Posterior vena cava (tissue), 2 donors: Measurements from ENCODE around the gene UBR4. TPM values are rescaled to one million over a fixed set of nuclear protein-coding genes. Genes with fewer than 3 reads are reported as not detected.

Source experiments
- DNase-seq: peaks from one replicate; pipeline ENCODE4 v3.0.0-alpha.2; 2020; ENCODE audit warnings: low spot score
- intact Hi-C, 2 donors: fragments of 100-400 bp; cut with DNase I; formaldehyde crosslinking; loops; one replicate each; pipeline versions ENCODE4 v1.14.1 to v1.14.2; 2022 to 2023
- total RNA-seq, 2 donors: library from RNA; stranded (reverse); fragmentation: NEBNext Ultra II Directional; extraction: Animal tissue kit (Norgen Biotek cat#: 25700); gene quantifications; one replicate each; pipeline ENCODE4 v1.2.1, GENCODE V29; 2021
- donor health status: DM: yes; HTN: yes; CAD: no.
- donor health status: DM: yes; HTN: yes; CAD: no.

The UBR4 gene
- total RNA-seq, 2 donors from 2014 or later = 111 to 120 TPM

DNA sequence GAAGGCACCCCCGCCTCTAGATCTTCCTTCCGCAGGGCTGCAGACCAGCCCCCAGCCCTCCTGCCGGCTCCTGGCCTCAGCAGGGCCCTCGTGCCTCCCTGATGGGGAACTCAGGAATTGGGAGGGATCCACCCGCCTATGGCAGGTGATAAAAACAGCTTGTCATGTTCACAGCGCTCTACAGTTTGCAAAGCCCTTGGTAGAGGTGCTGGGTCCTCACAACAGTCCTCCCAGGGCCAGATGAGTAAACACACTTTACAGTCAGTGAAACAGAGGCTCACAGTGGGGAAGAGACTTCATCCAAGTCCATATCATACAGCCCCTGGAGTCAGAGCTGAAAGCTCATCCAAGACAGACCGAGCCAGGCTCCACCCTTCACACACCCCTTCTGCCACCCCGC, 156.6 kb downstream of the UBR4 start:
- DNase-seq = no peak
- intact Hi-C loops = no loop called here

DNA sequence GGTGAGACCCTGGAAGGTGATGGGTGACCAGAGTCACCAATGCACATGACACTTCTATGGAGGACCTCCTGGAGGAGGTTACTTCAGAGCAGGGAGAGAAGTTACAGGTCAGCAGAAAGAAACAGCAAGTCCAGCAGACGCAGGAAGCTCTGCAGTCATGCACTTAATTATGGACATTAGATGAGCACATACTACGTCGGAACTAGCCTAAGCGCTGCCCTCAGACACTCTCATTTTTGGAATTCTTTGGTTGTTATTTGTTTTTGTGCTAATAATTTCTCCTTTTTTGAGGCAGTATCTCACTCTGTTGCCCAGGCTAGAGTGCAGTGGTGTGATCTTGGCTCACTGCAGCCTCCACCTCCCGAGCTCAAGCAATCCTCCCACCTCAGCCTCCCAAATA, 160.3 kb downstream of the UBR4 start:
- intact Hi-C loops = no loop called here
- DNase-seq = no peak

DNA sequence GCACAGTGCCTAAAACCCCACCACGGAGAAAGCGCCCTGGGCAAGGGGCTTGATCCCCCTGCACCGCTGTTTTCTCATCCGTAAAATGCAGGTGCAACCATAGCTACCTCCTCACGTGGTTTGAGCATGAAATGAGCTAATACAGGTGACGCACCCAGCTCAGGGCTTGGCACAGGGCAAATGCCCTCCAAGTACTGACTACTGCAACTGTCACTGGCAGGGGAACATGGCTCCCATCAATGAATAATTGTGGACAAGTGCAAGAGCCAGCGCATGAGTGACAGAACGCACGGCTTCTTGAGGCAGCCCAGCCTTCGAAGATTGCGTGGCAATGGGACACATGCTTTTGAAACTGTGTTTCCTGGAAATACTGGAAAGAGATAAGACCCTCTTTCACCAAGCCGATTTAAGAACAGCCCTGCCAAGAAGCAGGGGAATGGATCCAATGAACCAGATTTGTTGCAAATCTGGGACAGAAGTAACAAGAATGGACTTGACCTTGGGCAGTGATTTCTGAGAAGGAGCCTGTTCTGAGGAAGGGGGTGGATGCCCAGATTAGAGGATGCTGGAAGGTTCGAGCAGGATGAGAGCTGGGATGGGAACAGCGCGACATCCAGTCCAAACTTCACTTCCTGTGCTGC, 160.8 kb downstream of the UBR4 start:
- DNase-seq = no peak
- intact Hi-C loops = no loop called here

DNA sequence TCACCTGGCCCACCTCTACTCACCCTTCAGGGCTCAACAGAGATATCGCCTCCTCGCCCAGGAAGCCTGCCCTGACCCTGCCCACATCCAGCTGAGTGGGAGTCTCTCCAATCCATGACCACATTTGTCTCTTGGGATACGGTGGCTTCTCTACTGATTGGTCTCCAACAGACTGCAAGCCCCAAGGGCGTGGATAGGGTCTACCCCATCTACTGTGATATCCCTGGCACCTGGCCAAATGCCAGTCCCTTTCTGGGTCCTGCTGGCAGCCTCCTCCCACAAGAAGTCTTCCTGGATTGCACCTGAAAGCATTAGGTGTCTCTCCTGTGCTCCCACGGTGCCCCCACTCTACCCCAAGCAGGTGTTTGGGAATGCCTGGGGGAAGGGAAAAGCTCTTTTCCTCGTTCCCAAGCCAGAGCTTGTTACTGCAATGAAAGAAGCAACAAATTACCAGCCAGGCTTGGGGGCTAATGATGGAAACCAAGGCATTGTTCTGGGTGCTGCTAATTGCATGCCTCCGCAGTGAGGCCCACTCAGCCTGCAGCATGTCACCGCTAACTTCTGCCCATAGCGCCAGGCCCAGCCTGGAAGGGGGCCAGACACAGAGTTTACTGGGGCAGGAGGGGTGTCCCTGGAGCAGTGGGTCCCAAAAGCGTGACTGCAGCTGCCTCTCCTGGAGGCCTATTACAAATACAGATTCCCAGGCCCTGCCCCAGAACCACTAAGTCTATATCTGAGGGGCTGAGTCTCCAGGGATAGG, 162.9 kb downstream of the UBR4 start:
- intact Hi-C loops = no loop called here
- DNase-seq = peak; percentile 58

DNA sequence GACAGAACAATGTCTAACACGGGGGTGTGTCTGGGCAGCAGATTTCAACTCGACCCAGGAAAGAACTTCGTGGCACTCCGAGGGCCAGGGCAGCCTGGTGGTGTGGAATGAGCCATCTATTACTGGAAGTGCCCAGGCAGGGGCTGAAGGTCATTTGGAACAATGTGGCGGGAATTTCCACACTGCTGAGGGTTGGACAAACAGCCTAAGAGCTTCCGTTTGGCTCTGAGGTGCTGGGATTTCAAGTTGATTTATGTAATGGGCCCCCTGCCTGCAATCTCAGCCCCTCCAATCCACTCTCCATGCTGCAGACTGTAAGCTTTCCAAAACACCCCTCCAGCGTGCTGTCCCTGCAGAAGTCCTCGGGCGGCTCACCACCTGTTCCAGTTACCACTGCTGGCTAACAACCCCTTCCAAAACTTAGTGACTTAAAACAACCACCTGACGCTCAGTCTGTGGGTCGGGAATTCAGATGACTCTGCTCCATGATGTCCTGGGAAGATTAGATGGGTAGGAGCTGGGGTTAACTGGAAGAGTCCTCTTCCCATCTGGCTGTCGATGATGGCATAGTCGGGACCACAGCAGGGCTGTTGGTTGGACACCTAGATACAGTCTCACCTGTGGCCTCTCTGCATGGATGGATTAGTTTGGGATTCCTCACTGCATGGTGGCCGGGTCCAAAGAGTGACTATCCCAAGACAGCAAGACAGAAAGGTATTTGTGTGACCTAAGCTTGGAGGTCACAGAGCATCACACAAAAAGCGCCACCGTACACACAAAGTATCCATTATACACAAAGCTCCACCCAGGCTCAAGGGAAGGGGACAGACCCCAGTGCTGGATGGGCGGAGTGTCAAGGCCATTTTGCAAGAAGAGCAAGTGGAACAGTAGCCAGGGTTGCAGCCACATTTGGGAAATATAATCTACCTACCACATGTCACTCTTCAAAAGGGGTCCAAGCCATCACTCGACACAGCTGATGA, 163.9 kb downstream of the UBR4 start:
- DNase-seq = peak; percentile 70
- intact Hi-C loops = no loop called here

DNA sequence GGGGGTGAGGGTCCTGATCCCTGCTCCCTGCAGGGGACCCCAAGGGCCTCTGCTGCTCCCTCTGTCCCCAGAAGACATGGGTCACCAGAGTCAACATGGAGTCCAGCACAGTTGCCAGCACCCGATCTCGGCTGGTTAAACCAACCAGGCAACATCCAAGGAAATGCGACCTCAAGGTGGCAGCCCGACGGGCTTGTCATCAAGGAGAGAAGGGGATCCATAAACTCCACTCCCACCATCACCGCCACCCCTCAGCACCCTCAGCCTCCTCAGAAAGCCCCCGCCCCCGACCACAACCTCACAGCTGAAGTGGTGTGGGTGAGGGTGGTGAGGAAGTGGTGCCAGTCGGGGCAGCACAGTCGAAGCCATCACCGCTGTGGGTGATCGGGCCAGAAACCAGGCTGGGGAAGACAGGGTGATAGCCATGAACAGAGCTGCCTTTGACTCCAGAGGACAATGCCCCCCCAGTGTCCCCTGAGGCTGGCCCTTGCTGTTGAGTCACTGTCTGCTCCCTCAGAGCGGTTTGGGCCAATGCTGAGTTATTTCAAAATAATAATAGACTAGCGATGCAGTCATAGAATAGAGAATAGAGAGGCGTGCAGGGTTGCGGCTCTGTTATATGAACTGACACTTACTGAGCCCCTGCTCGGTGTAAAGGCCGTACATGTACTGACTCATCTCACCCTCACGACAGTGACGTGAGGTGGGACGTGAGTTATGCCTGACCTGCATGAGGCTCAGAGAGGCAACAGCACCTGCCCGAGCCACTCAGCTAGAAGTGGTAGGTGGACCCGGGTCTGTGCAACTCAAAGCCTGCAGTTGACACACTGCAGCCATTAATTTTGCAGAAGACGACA, 164.9 kb downstream of the UBR4 start:
- peak; percentile 90 for DNase-seq
- intact Hi-C loops = no loop called here

DNA sequence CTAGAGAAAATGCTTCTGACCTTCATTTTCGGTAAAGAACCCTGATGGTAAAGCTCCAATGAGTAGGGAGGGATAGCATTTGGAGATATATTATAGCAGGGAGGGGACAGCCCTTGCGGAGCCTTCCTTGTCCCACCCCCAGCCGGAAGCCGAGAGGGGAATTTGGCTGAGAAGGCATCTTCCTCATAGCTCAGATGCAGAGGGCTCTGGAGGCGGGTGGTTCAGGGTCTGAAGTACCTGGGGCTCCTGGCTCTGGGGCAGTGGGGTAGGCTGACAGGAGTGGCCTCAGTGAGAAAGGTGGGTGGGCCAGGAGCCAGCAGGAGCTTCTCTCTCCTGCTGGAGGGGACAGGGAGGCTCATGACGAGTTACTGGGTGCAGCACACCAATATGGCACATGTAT, 165.6 kb downstream of the UBR4 start:
- intact Hi-C loops = no loop called here
- peak; percentile 47 for DNase-seq

DNA sequence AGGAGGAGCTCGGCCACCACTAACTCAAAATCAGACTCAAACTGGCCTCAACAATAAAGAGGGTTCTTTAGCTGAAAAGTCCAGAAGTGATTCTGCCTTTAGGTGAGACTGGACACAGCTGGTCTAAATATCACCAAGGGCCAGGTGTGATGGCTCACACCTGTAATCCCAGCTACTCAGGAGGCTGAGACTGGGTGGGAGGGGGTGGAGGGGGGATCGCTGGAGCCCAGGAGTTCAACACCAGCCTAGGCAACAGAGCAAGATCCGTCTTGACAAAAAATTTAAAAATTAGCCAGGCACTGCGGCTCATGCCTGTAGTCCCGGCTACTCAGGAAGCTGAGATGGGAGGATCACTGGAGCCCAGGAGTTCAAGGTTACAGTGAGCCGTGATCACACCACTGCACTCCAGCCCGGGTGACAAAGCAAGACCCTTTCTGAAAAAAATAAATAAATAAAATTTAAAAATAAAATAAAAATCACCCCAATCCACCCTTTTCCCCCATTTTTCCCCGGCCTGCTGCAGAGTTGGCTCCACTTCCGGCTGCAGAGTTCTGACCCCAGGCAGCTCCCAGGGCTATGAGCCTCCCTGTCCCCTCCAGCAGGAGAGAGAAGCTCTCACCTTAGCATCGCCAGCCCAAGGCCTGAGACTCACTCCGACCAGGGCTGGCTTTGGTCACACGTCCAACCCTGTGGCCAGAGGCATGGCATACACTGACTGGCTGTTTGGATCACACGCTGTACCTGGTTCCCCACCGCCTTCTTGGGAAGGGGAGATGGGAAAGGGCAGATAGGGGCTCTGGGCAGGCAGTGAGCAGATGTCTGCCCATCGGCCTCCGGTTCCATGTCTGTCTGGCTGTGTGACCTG, 166.3 kb downstream of the UBR4 start:
- peak; percentile 36 for DNase-seq
- intact Hi-C loops = no loop called here

DNA sequence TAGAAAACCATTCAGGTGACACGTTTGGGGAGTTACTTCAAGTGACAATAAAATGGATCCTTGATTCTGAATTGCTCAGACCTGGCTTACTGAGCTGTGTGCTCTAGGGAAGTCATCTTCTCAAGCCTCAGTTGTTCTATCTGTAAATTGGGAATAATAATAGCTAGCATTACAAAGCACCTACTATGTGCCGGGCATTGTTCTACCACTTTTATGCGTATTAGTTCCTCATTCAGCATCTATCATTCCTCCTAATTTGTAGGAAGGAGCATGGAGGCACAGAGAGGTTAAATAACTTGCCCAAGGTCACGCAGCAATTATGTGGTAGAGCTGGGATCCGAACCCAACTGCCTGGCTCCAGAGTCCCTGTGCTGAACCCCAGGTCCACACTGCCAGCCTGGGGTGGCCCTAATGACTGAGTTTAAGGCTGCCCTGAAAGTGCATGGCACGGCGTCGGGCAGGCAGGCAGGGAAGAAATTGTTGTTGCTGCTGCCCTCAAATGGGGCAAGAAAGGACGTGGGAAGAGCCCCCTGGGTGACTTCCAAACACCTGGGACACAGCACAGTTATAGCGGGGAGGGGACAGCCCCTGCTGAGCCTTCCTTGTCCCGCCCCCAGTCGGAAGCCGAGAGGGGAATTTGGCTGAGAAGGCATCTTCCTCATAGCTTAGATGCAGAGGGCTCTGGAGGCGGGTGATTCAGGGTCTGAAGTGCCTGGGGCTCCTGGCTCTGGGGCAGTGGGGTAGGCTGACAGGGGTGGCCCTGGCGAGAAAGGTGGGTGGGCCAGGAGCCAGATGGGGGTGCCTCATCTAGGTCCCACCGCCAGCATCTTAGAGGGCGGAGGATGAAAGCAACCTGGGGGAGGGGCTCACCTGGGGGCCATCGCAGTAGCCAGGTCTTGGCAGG, 167.1 kb downstream of the UBR4 start:
- DNase-seq = peak; percentile 49
- intact Hi-C loops = no loop called here

DNA sequence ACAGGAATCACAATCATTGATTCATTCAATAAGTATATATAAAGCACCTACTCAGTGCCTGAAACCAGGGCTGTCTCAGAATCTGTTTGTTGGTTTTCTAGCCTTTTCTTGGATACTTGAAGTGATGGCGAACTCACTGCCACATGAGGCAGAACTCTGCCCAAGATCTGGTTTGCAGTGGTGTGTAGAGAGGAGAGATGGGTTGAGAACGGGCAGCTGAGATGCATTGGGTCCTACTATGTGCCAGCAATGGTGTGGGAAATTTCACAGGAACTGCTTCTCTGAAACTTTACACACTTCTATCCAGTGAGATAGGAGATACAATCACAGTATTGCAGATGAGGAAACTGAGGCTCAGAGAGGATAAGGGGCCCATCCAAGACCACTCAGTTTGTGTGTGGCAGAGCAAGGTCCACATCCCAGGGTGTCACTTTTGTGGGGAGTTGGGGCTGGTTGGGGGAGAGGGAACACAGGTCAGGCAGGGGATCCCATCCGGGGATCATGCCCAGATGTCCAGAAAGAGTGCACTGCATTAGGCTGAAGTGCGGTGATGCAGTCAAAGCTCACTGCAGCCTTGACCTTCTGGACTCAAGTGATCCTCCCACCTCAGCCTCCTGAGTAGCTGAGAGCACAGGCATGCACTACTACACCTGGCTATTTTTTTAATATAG, 169.9 kb downstream of the UBR4 start:
- DNase-seq = peak; percentile 10
- intact Hi-C loops = no loop called here

DNA sequence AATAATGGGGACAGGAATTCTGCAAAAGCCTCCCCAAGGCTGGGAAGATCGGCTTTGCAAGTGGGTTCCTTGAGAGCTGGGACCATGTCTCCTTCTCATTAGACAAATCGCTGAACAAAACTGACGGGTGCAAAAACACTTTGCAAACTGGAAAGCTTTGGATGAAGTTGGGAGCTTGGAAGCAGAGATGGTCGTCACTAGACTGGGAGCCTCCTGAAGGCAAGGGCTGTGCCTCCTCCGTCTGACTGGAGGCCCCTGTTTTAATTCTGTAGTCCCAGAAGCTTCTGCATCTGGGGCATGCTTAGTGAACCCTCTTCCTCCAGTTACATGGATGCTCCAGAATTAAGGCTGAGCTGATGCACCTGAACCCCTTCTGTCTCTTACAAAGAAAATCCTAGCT, 171.3 kb downstream of the UBR4 start:
- intact Hi-C loops = no loop called here
- no peak for DNase-seq

DNA sequence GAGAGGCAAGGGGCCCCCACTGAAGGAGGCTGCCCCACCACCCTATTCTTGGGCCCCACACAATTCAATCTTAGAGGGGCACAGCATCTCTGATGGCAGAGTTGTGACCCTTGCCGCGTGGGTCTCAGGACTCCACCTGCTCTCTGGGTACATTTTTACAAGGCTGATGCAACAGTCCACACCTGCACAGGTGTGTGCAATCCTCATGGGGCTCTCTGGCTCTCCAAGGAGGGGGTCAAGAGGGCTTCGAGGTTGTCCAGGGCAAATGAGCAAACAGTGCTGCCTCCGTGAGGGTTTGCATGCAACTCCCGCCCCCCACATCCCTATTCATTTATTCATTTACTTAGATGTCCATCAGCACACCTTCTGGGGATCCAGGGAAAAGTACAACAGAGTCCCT, 172.0 kb downstream of the UBR4 start:
- intact Hi-C loops = no loop called here
- no peak for DNase-seq

DNA sequence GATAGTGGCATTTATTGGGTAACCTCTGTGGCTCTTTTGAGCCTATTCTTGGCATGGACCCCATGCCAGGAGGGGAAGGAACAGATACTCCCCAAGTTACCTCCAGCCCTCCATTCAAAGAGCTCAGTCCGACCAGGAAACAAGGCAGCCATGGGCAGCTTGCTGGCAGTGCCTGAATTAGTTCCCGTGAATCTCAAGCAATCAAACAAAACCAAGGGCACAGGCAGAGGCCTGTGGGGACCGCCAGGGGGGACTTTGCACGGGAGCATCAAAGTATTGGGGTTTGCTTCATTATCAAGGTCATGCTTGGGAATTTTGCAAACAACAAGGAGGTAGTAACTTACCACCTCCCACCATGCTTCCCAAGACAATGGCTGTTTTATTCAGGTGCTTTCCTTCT, 172.4 kb downstream of the UBR4 start:
- peak; percentile 52 for DNase-seq
- intact Hi-C loops = no loop called here

DNA sequence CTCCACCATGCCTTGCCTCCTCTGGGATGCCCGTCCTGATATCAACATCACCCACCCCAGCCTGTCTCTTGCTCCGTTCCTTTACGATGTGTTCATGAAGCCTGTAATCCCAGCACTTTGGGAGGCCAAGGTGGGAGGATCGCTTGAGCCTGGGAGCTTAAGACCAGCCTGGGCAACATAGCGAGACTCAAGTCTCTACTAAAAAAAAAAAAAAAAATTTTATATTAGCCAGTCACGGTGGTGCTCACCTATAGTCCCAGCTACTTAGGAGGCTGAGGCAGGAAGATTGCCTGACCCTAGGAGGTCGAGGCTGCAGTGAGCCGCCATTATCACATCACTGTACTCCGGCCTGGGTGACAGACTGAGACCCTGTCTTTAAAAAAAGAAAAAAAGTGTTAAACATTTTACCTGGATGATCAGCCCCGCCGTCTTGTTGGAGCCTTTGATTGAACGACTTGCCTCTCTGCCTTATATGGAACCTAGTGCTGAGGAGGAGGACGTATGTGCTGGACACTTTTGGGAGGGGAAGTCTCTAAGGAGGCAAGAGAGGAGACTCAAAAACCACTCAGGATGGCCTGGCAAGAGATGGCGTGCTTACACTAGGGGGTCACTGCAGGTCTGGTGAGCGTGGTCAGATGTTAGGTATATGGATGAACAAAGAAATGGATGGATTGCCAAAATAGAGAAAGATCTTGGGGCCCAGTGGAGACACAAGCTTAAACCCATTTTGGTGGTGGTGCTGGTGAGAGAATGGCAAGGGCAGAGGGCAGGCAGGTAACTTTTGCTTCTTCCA, 173.1 kb downstream of the UBR4 start:
- peak; percentile 54 for DNase-seq
- intact Hi-C loops = no loop called here

DNA sequence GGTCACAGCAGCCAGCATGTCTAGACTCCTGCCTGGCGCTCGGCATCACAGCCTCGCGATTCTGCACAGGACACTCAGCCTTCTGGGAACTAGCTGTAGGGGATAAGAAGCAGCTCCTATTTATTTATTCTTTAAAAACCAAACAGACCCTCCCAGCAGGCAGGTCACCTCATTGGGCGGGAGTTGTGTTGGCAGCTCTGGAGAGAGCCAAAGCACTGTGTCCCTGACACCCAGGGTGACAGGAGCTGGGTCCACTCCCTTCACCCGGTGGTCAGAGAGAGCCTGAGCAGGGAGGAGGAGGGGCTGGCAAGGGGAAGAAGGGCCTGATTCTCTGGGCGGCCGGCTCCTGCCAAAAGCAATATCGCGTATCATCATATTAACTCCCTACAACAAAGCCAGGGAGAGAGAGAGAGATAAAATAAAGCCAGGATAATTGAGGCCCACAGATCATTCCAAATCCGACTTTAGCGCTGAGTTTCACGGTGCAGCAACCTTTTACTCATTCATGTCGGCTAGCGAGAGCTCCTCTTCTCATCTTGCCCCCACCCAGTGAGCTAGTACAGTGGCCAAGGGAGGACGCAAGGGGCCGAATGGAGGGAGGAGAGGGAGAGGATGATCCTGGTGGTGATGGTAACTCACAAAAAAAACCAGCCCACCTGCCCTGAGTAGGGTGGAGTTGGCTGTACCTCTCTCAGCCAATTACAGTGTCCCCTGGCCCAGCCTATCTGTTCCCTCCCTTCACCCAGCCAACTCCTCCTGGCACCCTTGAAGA, 173.8 kb downstream of the UBR4 start:
- intact Hi-C loops = no loop called here
- DNase-seq = peak; percentile 73
